Measurements from ENCODE around the gene KRT10. TPM values are rescaled to one million over a fixed set of nuclear protein-coding genes. Genes with fewer than 3 reads are reported as not detected.

Gene KRT10
- total RNA-seq, 2 experiments from 2014 or later: 10.7 to 39.7 TPM

GRCh38 chr17:40803617-40804082, 18.8 kb downstream of the KRT10 start:
- Histone ChIP-seq H3K4me3 (ENCODE audit: low read depth, low read length, poor library complexity, severe bottlenecking) (no peak overlapping the region), H3K4me2 (ENCODE audit: low read length) (no peak overlapping the region), H3K4me1 (ENCODE audit: insufficient read depth, low read length, poor library complexity, severe bottlenecking) (no peaks in the 10 kb centered on the region), H3K9me3 (ENCODE audit: low read length) (no peaks in the 10 kb centered on the region), H3K79me2 (ENCODE audit: insufficient read depth, low read depth, low read length) (no peaks in the 10 kb centered on the region), H3K9me2 (ENCODE audit: insufficient read depth, low read length) (no peaks in the 10 kb centered on the region), H3K27ac (ENCODE audit: low read depth, low read length, poor library complexity, severe bottlenecking) (no peak overlapping the region), H3K36me3 (ENCODE audit: insufficient read depth, low read length) (no peaks in the 10 kb centered on the region), H4K20me1 (ENCODE audit: insufficient read depth, low read length) (no peaks in the 10 kb centered on the region), H2AFZ (ENCODE audit: low read length) (no peak overlapping the region)
- TF ChIP-seq EZH2phosphoT487 (IDR thresholded peaks at IDR 0.05; ENCODE audit: borderline replicate concordance, low read depth, low read length) (no peak), CTCF (conservative IDR thresholded peaks at IDR 0.05; ENCODE audit: low read length) (peak; percentile 93)
- CTCF ChIA-PET (ENCODE audit: unreplicated experiment): no interaction called here
- intact Hi-C loops (cut with micrococcal nuclease; ENCODE audit: unreplicated experiment): loop anchor here (5.0 to 10.0 kb wide), 4 partner anchors 104 to 859 kb away; no protein-coding TSS in a partner anchor
- DNase-seq (ENCODE audit: low spot score): peak; percentile 62
- no TSS peak for BruUV-seq (replicated peaks)
- POLR2A ChIA-PET: no interaction called here

DNA sequence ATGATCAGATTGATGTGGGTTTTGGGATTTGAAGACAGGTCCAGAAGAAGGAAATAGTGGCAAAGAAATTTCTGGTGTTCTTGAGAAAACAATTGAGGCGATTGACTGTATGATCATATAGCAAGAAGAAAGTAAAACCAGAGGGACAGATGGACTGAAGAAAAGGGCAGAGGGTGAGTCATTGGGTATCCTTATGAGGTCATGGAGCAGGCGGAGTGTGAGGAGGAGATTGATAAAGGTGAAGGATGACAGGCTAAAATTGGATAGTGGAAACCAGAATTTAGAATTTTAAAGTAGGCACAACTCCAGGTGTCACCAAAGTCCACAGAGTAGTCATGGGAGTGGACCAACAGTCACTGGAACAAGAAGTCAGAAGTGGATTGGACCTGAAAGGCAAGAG, 21.3 kb downstream of the KRT10 start:
- intact Hi-C loops (cut with micrococcal nuclease; ENCODE audit: unreplicated experiment): loop anchor here (5.0 to 10.0 kb wide), 4 partner anchors 106 to 861 kb away; no protein-coding TSS in a partner anchor
- POLR2A ChIA-PET: no interaction called here

More for the DNA sequence above, 21.3 kb downstream of the KRT10 start:
- H3K9me2 ChIP-seq (ENCODE audit: insufficient read depth, low read length): no peaks in the 10 kb centered on the region
- no peaks in the 10 kb centered on the region for H3K79me2 ChIP-seq (ENCODE audit: insufficient read depth, low read depth, low read length)
- CTCF ChIA-PET (ENCODE audit: unreplicated experiment): interaction anchor here (0.6 kb wide), 1 partner anchor 354 kb away, joined by 3 read pairs; no protein-coding TSS in a partner anchor
- TF ChIP-seq EZH2phosphoT487 (IDR thresholded peaks at IDR 0.05; ENCODE audit: borderline replicate concordance, low read depth, low read length) (no peak), CTCF (conservative IDR thresholded peaks at IDR 0.05; ENCODE audit: low read length) (no peak)
- no peak overlapping the region for H2AFZ ChIP-seq (ENCODE audit: low read length)
- no peaks in the 10 kb centered on the region for H3K36me3 ChIP-seq (ENCODE audit: insufficient read depth, low read length)
- no TSS peak for BruUV-seq (replicated peaks)
- DNase-seq (ENCODE audit: low spot score): no peak
- no peaks in the 10 kb centered on the region for H3K4me1 ChIP-seq (ENCODE audit: insufficient read depth, low read length, poor library complexity, severe bottlenecking)
- no peaks in the 10 kb centered on the region for H4K20me1 ChIP-seq (ENCODE audit: insufficient read depth, low read length)
- H3K27ac ChIP-seq (ENCODE audit: low read depth, low read length, poor library complexity, severe bottlenecking): no peak overlapping the region
- no peak overlapping the region for H3K4me3 ChIP-seq (ENCODE audit: low read depth, low read length, poor library complexity, severe bottlenecking)
- H3K9me3 ChIP-seq (ENCODE audit: low read length): no peaks in the 10 kb centered on the region
- no peak overlapping the region for H3K4me2 ChIP-seq (ENCODE audit: low read length)
